ENCODE data around the gene SYTL3.
"Not testable (repeated sequence)": the region's sequence is repeated elsewhere in the genome, so short reads cannot be mapped to it uniquely, and the experiment has no call there.

Gene SYTL3

GRCh38 chr6:158697811-158698210 is 48.0 kb downstream of the SYTL3 start:
- no peak overlapping the region for H3K4me2 ChIP-seq (ENCODE audit: insufficient read depth, low read length)
- H3K27ac ChIP-seq (ENCODE audit: low read length): no peak overlapping the region
- H3K9ac ChIP-seq (ENCODE audit: low read depth, low read length): no peak overlapping the region
- H3K4me1 ChIP-seq (ENCODE audit: insufficient read depth, low read length): no peaks in the 10 kb centered on the region
- H3K79me2 ChIP-seq (ENCODE audit: insufficient read depth, low read length): no peaks in the 10 kb centered on the region
- H3K9me3 ChIP-seq (ENCODE audit: insufficient read depth, low read length, severe bottlenecking): no peaks in the 10 kb centered on the region
- H3K4me3 ChIP-seq (ENCODE audit: low read depth in 1 of 2, low read length in 2 of 2): no peak overlapping the region
- H3K36me3 ChIP-seq (ENCODE audit: insufficient read depth, low read length): no peaks in the 10 kb centered on the region
- no peak overlapping the region for H2AFZ ChIP-seq (ENCODE audit: low read depth, low read length)
- ATAC-seq (ENCODE audit: insufficient read depth, low read depth): no peak
- H3K27me3 ChIP-seq (ENCODE audit: insufficient read depth, low read length, poor library complexity): peaks cover 4% of the 10 kb centered on the region
- TF ChIP-seq CTCF (IDR thresholded peaks at IDR 0.05; ENCODE audit: borderline replicate concordance, extremely low read depth, low read length, poor library complexity, severe bottlenecking): no peak
- no peak for TF ChIP-seq EZH2 (IDR thresholded peaks at IDR 0.05; ENCODE audit: borderline replicate concordance, low read depth, low read length, severe bottlenecking)
- no peak for DNase-seq
- no peaks in the 10 kb centered on the region for H4K20me1 ChIP-seq (ENCODE audit: insufficient read depth, low read length)

DNA sequence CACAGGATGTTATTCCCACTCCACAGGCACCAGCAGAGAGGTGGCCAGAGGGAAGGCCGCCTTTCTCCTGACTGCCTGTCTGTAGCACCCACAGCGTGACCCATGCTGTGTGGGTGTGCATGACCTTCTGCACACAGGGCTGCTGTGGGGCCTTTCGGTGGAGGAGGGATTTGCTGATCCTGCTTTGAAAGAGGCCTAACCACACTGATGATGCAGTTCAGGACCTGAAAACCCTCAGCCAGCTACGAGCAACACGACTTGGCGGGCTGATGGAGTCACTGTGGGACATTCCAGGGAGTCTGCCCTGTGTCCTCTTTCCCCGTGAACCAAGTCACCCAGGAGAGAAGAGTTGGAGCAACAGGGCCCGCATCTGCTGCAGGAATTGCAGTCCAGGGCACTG is 49.1 kb downstream of the SYTL3 start:
- Histone ChIP-seq H2AFZ (ENCODE audit: low read depth, low read length) (no peak overlapping the region), H3K79me2 (ENCODE audit: insufficient read depth, low read length) (no peaks in the 10 kb centered on the region), H4K20me1 (ENCODE audit: insufficient read depth, low read length) (no peaks in the 10 kb centered on the region), H3K9ac (ENCODE audit: low read depth, low read length) (no peak overlapping the region), H3K4me1 (ENCODE audit: insufficient read depth, low read length) (peaks cover 2% of the 10 kb centered on the region; the same call in 1 of the 2 replicates), H3K4me2 (ENCODE audit: insufficient read depth, low read length) (no peak overlapping the region), H3K27ac (ENCODE audit: low read length) (no peak overlapping the region), H3K9me3 (ENCODE audit: insufficient read depth, low read length, severe bottlenecking) (no peaks in the 10 kb centered on the region), H3K27me3 (ENCODE audit: insufficient read depth, low read length, poor library complexity) (peaks cover 4% of the 10 kb centered on the region), H3K4me3 (ENCODE audit: low read depth in 1 of 2, low read length in 2 of 2) (no peak overlapping the region), H3K36me3 (ENCODE audit: insufficient read depth, low read length) (no peaks in the 10 kb centered on the region)
- no peak for DNase-seq
- ATAC-seq (ENCODE audit: insufficient read depth, low read depth): no peak
- TF ChIP-seq CTCF (IDR thresholded peaks at IDR 0.05; ENCODE audit: borderline replicate concordance, extremely low read depth, low read length, poor library complexity, severe bottlenecking) (no peak), EZH2 (IDR thresholded peaks at IDR 0.05; ENCODE audit: borderline replicate concordance, low read depth, low read length, severe bottlenecking) (no peak)

DNA sequence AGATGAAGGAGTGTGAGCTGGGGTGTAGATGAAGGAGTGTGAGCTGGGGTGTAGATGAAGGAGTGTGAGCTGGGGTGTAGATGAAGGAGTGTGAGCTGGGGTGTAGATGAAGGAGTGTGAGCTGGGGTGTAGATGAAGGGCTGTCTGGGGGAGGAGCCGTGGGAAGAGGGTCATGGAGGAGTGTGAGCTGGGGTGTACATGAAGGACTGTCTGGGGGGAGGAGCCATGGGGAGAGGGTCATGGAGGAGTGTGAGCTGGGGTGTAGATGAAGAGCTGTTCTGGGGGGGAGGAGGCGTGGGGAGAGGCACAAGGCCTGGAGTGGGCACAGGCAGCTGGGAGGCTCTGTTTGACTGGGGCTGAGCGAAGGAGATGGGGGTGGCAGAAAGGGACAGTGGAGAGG is 51.4 kb downstream of the SYTL3 start:
- not testable (repeated sequence) for H3K79me2 ChIP-seq (ENCODE audit: insufficient read depth, low read length); H3K4me3 ChIP-seq (ENCODE audit: low read depth in 1 of 2, low read length in 2 of 2); H2AFZ ChIP-seq (ENCODE audit: low read depth, low read length); H3K27ac ChIP-seq (ENCODE audit: low read length); H3K4me1 ChIP-seq (ENCODE audit: insufficient read depth, low read length); H3K9me3 ChIP-seq (ENCODE audit: insufficient read depth, low read length, severe bottlenecking); H3K27me3 ChIP-seq (ENCODE audit: insufficient read depth, low read length, poor library complexity); H3K4me2 ChIP-seq (ENCODE audit: insufficient read depth, low read length); DNase-seq; H3K9ac ChIP-seq (ENCODE audit: low read depth, low read length); ATAC-seq (ENCODE audit: insufficient read depth, low read depth); H3K36me3 ChIP-seq (ENCODE audit: insufficient read depth, low read length); H4K20me1 ChIP-seq (ENCODE audit: insufficient read depth, low read length)

DNA sequence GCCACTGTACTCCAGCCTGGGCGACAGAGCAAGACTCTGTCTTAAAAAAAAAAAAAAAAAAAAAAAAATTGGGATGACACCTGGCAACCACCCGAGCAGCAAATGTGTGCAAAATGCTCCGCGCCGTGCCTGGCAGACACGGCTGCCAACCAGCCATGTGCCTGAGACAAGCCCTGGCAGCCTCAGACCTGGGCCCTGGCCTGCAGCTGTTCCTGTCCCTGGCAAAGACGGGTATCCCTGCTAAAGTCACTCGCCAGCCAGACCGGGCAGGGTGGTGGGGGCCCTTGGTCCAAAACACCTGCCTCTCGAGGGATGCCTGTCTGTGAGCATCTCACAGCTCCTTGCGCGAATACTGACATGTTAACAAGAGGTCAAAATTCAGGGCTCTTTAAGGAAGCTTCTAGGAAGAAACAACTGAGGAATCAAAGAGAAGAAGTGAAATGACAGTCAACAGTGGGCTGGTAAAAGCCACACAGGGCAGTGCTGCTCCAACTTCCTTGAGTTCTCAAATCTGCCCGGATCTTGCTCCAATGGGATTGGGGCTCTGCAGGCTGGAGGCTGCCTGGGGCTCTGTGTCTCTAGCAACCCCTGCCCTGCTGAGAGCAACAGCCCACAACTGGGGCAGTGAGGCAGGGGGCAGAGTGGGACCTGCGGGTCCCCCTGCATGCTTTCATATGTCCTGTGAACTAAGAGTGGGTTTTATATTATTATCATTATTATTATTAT is 53.4 kb downstream of the SYTL3 start:
- Histone ChIP-seq H4K20me1 (ENCODE audit: insufficient read depth, low read length) (no peaks in the 10 kb centered on the region), H3K4me1 (ENCODE audit: insufficient read depth, low read length) (peaks cover 9% of the 10 kb centered on the region), H3K36me3 (ENCODE audit: insufficient read depth, low read length) (no peaks in the 10 kb centered on the region), H3K4me3 (ENCODE audit: low read depth in 1 of 2, low read length in 2 of 2) (no peak overlapping the region), H2AFZ (ENCODE audit: low read depth, low read length) (no peak overlapping the region), H3K9me3 (ENCODE audit: insufficient read depth, low read length, severe bottlenecking) (no peaks in the 10 kb centered on the region), H3K9ac (ENCODE audit: low read depth, low read length) (no peak overlapping the region), H3K27me3 (ENCODE audit: insufficient read depth, low read length, poor library complexity) (peaks cover 17% of the 10 kb centered on the region), H3K79me2 (ENCODE audit: insufficient read depth, low read length) (no peaks in the 10 kb centered on the region), H3K4me2 (ENCODE audit: insufficient read depth, low read length) (no peak overlapping the region), H3K27ac (ENCODE audit: low read length) (no peak overlapping the region)
- ATAC-seq (ENCODE audit: insufficient read depth, low read depth) (no peak), DNase-seq (no peak)
- no peak for TF ChIP-seq EZH2 (IDR thresholded peaks at IDR 0.05; ENCODE audit: borderline replicate concordance, low read depth, low read length, severe bottlenecking)
- TF ChIP-seq CTCF (IDR thresholded peaks at IDR 0.05; ENCODE audit: borderline replicate concordance, extremely low read depth, low read length, poor library complexity, severe bottlenecking): no peak
